GM19463 (cell line): ENCODE data around the gene MRPL3.
"Not testable (repeated sequence)": the region's sequence is repeated elsewhere in the genome, so short reads cannot be mapped to it uniquely, and the experiment has no call there.

ENCODE experiments used
- ATAC-seq: cut with Tn5 transposase; IDR thresholded peaks from one replicate; pipeline ENCODE4 v1.9.1; 2021; ENCODE audit warnings: mild to moderate bottlenecking, moderate library complexity; ENCODE audit not compliant: unreplicated experiment

Gene MRPL3

GRCh38 chr3:131501949-131502348 is 822 bp downstream of the MRPL3 start:
- ATAC-seq: no peak

- no peak for ATAC-seq
These were observed 8.1 kb downstream of the MRPL3 start for GRCh38 chr3:131494706-131495105.

- no peak for ATAC-seq
These were observed 11.0 kb downstream of the MRPL3 start for GRCh38 chr3:131491775-131492174.

- ATAC-seq: no peak
These were observed 11.7 kb downstream of the MRPL3 start for GRCh38 chr3:131491084-131491483.

GRCh38 chr3:131486545-131486944 is 16.2 kb downstream of the MRPL3 start:
- ATAC-seq: not testable (repeated sequence)

GRCh38 chr3:131485119-131485518 is 17.7 kb downstream of the MRPL3 start:
- no peak for ATAC-seq

- ATAC-seq: no peak
These were observed 18.2 kb downstream of the MRPL3 start for GRCh38 chr3:131484496-131485111.

GRCh38 chr3:131480116-131480515 is 22.7 kb downstream of the MRPL3 start:
- no peak for ATAC-seq

GRCh38 chr3:131477813-131478212 is 25.0 kb downstream of the MRPL3 start:
- ATAC-seq: no peak

GRCh38 chr3:131474115-131474514 is 28.7 kb downstream of the MRPL3 start:
- ATAC-seq: no peak

GRCh38 chr3:131470377-131470776 is 32.4 kb downstream of the MRPL3 start:
- ATAC-seq: no peak

- no peak for ATAC-seq
These were observed 44.1 kb downstream of the MRPL3 start for GRCh38 chr3:131458653-131459052.

GRCh38 chr3:131457220-131457619 is 45.6 kb downstream of the MRPL3 start:
- no peak for ATAC-seq

- ATAC-seq: no peak
These were observed 48.3 kb downstream of the MRPL3 start for GRCh38 chr3:131454501-131454900.

GRCh38 chr3:131453533-131453932 is 49.2 kb downstream of the MRPL3 start:
- ATAC-seq: no peak

GRCh38 chr3:131447349-131447748 is 55.4 kb downstream of the MRPL3 start:
- no peak for ATAC-seq

GRCh38 chr3:131444180-131444579 is 58.6 kb downstream of the MRPL3 start:
- ATAC-seq: no peak

- no peak for ATAC-seq
These were observed 63.7 kb downstream of the MRPL3 start for GRCh38 chr3:131439084-131439483.

- ATAC-seq: no peak
These were observed 67.8 kb downstream of the MRPL3 start for GRCh38 chr3:131435000-131435399.

GRCh38 chr3:131432441-131432840 is 70.3 kb downstream of the MRPL3 start:
- no peak for ATAC-seq

- no peak for ATAC-seq
These were observed 71.0 kb downstream of the MRPL3 start for GRCh38 chr3:131431754-131432153.

- no peak for ATAC-seq
These were observed 75.5 kb downstream of the MRPL3 start for GRCh38 chr3:131427226-131427625.

GRCh38 chr3:131421957-131422498 is 80.7 kb downstream of the MRPL3 start:
- no peak for ATAC-seq
